ENCODE results near the gene WSCD2. TPM values are rescaled to one million over a fixed set of nuclear protein-coding genes. Genes with fewer than 3 reads are reported as not detected.

WSCD2 gene
- total RNA-seq, 1 experiment from 2014 or later, result not detected

DNA sequence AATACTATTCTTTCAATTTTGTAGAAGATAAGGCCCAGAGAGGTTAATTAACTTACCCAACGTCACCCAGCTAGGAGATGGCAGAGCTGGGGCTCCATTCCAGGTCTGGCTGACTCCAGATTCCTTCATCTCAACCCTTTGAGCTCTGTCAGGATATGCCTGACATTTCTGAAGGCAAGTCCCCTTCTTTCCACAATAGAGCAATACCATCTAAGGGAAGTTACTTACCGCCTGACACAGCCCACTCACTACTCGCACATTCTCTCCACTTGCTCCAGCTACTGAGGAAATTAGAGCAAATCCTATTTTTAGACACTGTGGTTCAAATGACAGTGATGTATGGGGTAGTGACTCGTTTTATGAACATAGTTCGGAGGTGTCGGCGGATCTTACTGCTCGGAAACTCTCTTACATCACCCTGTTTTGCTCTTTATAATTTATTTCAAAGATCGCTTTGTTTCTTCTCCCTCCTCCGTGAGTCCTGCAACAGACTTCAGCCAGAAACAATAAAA lies 2.0 kb upstream of the WSCD2 start:
- H3K27me3 Mint-ChIP-seq (ENCODE audit: insufficient read depth, unreplicated experiment), result peaks cover 14% of the 10 kb centered on the region
- H3K9me3 Mint-ChIP-seq (ENCODE audit: unreplicated experiment), result no peaks in the 10 kb centered on the region
- H3K4me3 ChIP-seq (ENCODE audit: low read depth, low read length), result no peak overlapping the region
- H3K4me1 ChIP-seq, result no peaks in the 10 kb centered on the region
- POLR2A ChIA-PET, result no interaction called here
- no peak overlapping the region for H3K27ac Mint-ChIP-seq (ENCODE audit: unreplicated experiment)
- TF ChIP-seq, protein P1, sequence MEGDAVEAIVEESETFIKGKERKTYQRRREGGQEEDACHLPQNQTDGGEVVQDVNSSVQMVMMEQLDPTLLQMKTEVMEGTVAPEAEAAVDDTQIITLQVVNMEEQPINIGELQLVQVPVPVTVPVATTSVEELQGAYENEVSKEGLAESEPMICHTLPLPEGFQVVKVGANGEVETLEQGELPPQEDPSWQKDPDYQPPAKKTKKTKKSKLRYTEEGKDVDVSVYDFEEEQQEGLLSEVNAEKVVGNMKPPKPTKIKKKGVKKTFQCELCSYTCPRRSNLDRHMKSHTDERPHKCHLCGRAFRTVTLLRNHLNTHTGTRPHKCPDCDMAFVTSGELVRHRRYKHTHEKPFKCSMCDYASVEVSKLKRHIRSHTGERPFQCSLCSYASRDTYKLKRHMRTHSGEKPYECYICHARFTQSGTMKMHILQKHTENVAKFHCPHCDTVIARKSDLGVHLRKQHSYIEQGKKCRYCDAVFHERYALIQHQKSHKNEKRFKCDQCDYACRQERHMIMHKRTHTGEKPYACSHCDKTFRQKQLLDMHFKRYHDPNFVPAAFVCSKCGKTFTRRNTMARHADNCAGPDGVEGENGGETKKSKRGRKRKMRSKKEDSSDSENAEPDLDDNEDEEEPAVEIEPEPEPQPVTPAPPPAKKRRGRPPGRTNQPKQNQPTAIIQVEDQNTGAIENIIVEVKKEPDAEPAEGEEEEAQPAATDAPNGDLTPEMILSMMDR (IDR thresholded peaks at IDR 0.05; ENCODE audit: insufficient read depth in 1 of 2, low read depth in 1 of 2, low read length in 1 of 2, severe bottlenecking in 1 of 2, unreplicated experiment in 1 of 2), result no peak
- H3K27me3 ChIP-seq (replicated peaks; ENCODE audit: control insufficient read depth, insufficient read depth, low read length), result no peaks in the 10 kb centered on the region; the same call in 1 of the 2 replicates
- CTCF ChIA-PET, result no interaction called here
- H3K4me3 Mint-ChIP-seq (ENCODE audit: unreplicated experiment), result no peak overlapping the region
- H3K9me3 ChIP-seq, result no peaks in the 10 kb centered on the region
- no peaks in the 10 kb centered on the region for H3K36me3 Mint-ChIP-seq (ENCODE audit: insufficient read depth, unreplicated experiment)
- H3K36me3 ChIP-seq (ENCODE audit: control insufficient read depth, insufficient read depth, low read length), result no peaks in the 10 kb centered on the region
- DNase-seq, result no peak
- intact Hi-C loops (cut with micrococcal nuclease; ENCODE audit: unreplicated experiment), result no loop called here
- H3K4me1 Mint-ChIP-seq (ENCODE audit: low read depth, unreplicated experiment), result no peaks in the 10 kb centered on the region
- no TSS peak for BruUV-seq (replicated peaks)

DNA sequence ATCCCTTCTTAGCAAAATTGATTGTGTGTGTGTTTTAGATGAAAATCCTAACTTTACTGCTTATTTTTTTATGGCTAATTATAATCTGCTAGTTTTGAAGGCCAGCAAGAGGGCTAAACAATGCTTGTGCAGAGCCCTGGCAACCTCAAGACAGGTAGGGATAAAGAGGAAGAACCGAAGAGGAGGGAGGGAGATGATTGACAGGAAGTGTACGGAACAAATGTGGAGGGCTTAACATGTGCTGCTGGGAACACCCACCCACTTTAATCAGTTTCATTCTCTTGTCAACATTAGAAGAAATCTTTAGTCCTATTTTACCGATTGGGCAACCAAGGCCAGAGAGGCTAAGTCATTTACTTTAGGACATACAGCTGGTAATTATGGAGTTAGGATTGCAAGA lies 1.4 kb upstream of the WSCD2 start:
- no peak for DNase-seq
- H3K27me3 ChIP-seq (replicated peaks; ENCODE audit: control insufficient read depth, insufficient read depth, low read length), result no peaks in the 10 kb centered on the region; the same call in 1 of the 2 replicates
- no peak overlapping the region for H3K4me3 Mint-ChIP-seq (ENCODE audit: unreplicated experiment)
- H3K36me3 ChIP-seq (ENCODE audit: control insufficient read depth, insufficient read depth, low read length), result no peaks in the 10 kb centered on the region
- ChIA-PET POLR2A (no interaction called here), CTCF (no interaction called here)
- H3K4me3 ChIP-seq (ENCODE audit: low read depth, low read length), result no peak overlapping the region
- no peaks in the 10 kb centered on the region for H3K9me3 Mint-ChIP-seq (ENCODE audit: unreplicated experiment)
- peaks cover 14% of the 10 kb centered on the region for H3K27me3 Mint-ChIP-seq (ENCODE audit: insufficient read depth, unreplicated experiment)
- intact Hi-C loops (cut with micrococcal nuclease; ENCODE audit: unreplicated experiment), result loop anchor here (2.0 kb wide), 1 partner anchor 135 kb away; no protein-coding TSS in a partner anchor
- no TSS peak for BruUV-seq (replicated peaks)
- H3K4me1 ChIP-seq, result no peaks in the 10 kb centered on the region
- TF ChIP-seq, protein P1 (IDR thresholded peaks at IDR 0.05; ENCODE audit: insufficient read depth in 1 of 2, low read depth in 1 of 2, low read length in 1 of 2, severe bottlenecking in 1 of 2, unreplicated experiment in 1 of 2), result no peak
- no peaks in the 10 kb centered on the region for H3K36me3 Mint-ChIP-seq (ENCODE audit: insufficient read depth, unreplicated experiment)
- no peaks in the 10 kb centered on the region for H3K9me3 ChIP-seq
- H3K4me1 Mint-ChIP-seq (ENCODE audit: low read depth, unreplicated experiment), result no peaks in the 10 kb centered on the region
- H3K27ac Mint-ChIP-seq (ENCODE audit: unreplicated experiment), result no peak overlapping the region

DNA sequence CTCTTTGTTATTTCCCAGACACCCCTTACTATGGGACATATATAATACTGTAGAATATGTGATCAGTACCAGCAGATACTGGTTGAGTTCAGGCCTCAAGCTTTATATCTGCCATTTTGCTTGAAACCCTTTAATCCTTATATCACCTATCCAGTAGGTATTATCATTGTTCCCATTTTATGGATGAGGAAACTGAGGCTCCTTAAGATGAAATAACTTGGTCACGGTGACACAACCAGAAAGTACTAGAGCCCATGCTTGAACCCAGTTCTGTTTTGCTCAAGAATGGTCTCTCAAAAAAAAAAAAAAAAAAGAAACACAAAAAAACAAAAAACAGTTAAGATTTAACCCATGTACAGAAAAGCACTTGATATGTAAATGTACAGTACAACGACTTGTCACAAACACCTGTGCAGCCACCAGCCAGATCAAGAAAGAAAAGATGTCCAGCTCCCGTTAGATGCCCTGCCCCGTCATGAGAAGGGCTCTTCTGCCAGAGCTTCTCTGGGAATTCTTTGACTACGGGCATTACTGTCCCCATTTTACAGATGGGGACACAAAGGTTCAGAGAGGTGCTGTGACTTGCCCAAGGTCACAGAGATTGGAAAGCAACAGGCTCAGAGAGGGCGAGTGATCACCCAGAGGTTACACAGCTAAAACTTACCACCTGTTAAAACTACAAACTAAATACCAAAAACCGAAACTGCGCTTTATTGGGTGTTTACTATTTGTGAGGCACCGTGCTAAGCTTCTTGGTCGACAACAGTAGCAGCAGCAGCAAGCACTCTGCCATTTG lies 669 bp upstream of the WSCD2 start:
- CTCF ChIA-PET, result interaction anchor here (0.7 to 1.0 kb wide), 2 partner anchors 66 to 243 kb away, joined by 3 to 11 read pairs; no protein-coding TSS in a partner anchor
- intact Hi-C loops (cut with micrococcal nuclease; ENCODE audit: unreplicated experiment), result loop anchor here (1.0 to 2.0 kb wide), 2 partner anchors 118 to 136 kb away; no protein-coding TSS in a partner anchor
- peak overlapping the region; percentile 71 for H3K4me3 Mint-ChIP-seq (ENCODE audit: unreplicated experiment)
- no peaks in the 10 kb centered on the region for H3K36me3 Mint-ChIP-seq (ENCODE audit: insufficient read depth, unreplicated experiment)
- H3K36me3 ChIP-seq (ENCODE audit: control insufficient read depth, insufficient read depth, low read length), result no peaks in the 10 kb centered on the region
- no peaks in the 10 kb centered on the region for H3K4me1 Mint-ChIP-seq (ENCODE audit: low read depth, unreplicated experiment)
- peaks cover 21% of the 10 kb centered on the region for H3K27me3 Mint-ChIP-seq (ENCODE audit: insufficient read depth, unreplicated experiment)
- no peak overlapping the region for H3K27ac Mint-ChIP-seq (ENCODE audit: unreplicated experiment)
- H3K4me1 ChIP-seq, result no peaks in the 10 kb centered on the region
- no peaks in the 10 kb centered on the region; the same call in 1 of the 2 replicates for H3K27me3 ChIP-seq (replicated peaks; ENCODE audit: control insufficient read depth, insufficient read depth, low read length)
- TF ChIP-seq, protein P1 (IDR thresholded peaks at IDR 0.05; ENCODE audit: insufficient read depth in 1 of 2, low read depth in 1 of 2, low read length in 1 of 2, severe bottlenecking in 1 of 2, unreplicated experiment in 1 of 2), result no peak
- no TSS peak for BruUV-seq (replicated peaks)
- peak overlapping the region; percentile 38; the same call in 1 of the 2 replicates for H3K4me3 ChIP-seq (ENCODE audit: low read depth, low read length)
- no peaks in the 10 kb centered on the region for H3K9me3 ChIP-seq
- no peak for DNase-seq
- POLR2A ChIA-PET, result interaction anchor here (0.6 kb wide), 1 partner anchor 444 kb away, joined by 3 read pairs; no protein-coding TSS in a partner anchor
- no peaks in the 10 kb centered on the region for H3K9me3 Mint-ChIP-seq (ENCODE audit: unreplicated experiment)
